ENCODE data around the gene LRRC4. TPM values are rescaled to one million over a fixed set of nuclear protein-coding genes. Genes with fewer than 3 reads are reported as not detected.
A peak's percentile ranks its signal among the peaks of the same experiment; 100 is the strongest.

LRRC4 gene
- total RNA-seq, 1 donor from 2014 or later = 0.32 TPM

DNA sequence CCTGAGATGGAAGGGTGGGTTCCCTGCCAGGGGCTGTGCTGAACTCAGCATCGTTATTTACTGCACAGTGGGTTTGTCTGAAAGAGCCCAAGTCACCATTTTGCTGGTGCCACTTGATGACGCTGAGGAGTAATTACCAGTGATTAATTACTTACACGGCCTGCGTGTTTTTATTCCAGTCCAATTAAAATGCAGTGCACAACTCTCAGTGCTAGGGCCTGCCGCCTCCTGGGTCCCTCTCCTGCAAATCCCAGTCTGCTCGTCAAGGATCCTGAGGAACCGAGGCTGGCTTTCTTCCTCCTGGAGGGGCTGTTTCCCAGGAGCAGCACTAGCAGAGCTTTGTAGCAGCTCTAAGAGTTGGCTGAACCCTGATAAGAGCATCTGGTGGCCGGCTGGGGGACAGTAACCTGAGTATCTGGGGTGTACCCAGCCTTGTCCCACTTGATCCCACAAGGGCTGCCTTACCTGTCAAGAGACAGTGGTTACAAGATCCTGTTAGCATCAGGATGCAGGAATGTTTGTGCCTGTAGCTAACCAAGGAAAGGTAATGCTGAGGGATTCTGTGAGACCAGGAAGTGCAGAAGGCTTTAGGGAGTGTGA, 45.1 kb upstream of the LRRC4 start:
- DNase-seq (ENCODE audit: low spot score) = no peak
- Mint-ChIP-seq H3K27ac (ENCODE audit: unreplicated experiment) (no peak overlapping the region), H3K36me3 (ENCODE audit: low read depth) (peaks cover 10% of the 10 kb centered on the region), H3K27me3 (ENCODE audit: low read depth) (no peaks in the 10 kb centered on the region), H3K4me3 (ENCODE audit: unreplicated experiment) (no peak overlapping the region), H3K4me1 (ENCODE audit: low read depth) (peaks cover 3% of the 10 kb centered on the region), H3K9me3 (ENCODE audit: low read depth) (no peaks in the 10 kb centered on the region)
- TF ChIP-seq, protein P1, sequence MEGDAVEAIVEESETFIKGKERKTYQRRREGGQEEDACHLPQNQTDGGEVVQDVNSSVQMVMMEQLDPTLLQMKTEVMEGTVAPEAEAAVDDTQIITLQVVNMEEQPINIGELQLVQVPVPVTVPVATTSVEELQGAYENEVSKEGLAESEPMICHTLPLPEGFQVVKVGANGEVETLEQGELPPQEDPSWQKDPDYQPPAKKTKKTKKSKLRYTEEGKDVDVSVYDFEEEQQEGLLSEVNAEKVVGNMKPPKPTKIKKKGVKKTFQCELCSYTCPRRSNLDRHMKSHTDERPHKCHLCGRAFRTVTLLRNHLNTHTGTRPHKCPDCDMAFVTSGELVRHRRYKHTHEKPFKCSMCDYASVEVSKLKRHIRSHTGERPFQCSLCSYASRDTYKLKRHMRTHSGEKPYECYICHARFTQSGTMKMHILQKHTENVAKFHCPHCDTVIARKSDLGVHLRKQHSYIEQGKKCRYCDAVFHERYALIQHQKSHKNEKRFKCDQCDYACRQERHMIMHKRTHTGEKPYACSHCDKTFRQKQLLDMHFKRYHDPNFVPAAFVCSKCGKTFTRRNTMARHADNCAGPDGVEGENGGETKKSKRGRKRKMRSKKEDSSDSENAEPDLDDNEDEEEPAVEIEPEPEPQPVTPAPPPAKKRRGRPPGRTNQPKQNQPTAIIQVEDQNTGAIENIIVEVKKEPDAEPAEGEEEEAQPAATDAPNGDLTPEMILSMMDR (IDR thresholded peaks at IDR 0.05) = no peak

DNA sequence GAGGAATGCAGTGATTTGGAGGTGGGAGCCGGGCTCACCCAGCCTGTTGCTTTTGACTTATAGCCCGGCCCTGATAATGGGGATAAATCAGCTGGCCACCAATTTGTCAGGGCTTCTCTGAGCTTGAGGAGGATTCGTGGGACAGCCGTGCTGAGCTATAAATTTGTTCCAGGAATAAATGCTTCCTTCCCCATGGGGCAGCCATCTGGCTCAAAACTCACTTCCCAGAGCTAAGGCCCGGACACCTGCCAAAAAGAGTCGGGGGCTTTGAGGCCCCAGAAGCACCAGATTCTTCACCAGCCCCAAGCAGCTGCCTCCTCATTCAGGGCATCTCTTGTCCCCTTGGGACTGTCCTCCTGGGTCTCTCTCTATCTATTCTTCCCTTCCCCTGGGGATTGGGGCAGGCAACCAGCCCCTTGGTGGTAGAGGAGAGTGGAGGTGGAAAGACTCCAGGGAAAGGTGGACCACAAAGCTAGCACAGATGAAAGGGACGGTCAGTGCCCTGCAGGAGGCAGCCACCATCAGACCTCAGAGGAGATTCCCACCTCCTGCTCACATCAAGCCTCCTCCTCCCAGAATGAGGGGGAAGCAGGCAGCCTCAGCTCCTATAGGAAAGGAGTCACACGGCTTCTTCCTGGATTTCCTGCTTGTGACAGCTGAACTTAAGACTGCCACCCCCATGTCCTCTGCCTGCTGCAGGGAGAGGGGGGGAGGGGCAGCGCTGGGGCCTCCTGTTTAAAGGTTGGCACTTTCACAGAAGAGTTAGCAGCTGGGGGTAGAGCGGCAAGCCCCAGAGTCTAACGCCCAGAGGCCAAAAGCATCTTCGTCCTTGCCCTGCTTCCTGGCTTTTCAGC, 44.2 kb upstream of the LRRC4 start:
- H3K4me1 Mint-ChIP-seq (ENCODE audit: low read depth) = peaks cover 3% of the 10 kb centered on the region
- no peaks in the 10 kb centered on the region for H3K27me3 Mint-ChIP-seq (ENCODE audit: low read depth)
- TF ChIP-seq, protein P1 (IDR thresholded peaks at IDR 0.05) = no peak
- H3K36me3 Mint-ChIP-seq (ENCODE audit: low read depth) = peaks cover 7% of the 10 kb centered on the region
- no peaks in the 10 kb centered on the region for H3K9me3 Mint-ChIP-seq (ENCODE audit: low read depth)
- H3K4me3 Mint-ChIP-seq (ENCODE audit: unreplicated experiment) = no peak overlapping the region
- H3K27ac Mint-ChIP-seq (ENCODE audit: unreplicated experiment) = peak overlapping the region; percentile 13
- DNase-seq (ENCODE audit: low spot score) = no peak

DNA sequence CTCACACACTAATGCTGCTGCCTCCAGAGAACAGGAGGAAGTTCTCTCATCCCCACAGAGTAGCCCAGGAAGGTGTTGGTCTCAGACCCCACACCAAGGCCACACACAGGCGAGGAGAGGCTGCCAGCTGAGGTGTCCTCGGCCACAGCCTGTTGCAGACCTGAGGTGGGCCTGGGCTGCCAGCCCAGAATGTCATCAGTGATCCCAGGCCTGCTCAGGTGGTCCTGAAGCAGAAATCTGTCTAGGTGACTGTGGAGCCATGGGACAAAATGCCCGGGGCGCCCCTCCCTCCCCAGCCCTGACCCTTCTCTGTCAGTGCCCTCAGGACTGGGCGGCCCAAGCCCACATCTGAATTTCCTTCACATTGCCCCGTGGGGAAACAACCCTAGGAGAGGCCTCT, 43.5 kb upstream of the LRRC4 start:
- TF ChIP-seq, protein P1 (IDR thresholded peaks at IDR 0.05) = no peak
- Mint-ChIP-seq H3K27me3 (ENCODE audit: low read depth) (no peaks in the 10 kb centered on the region), H3K27ac (ENCODE audit: unreplicated experiment) (peak overlapping the region; percentile 13), H3K9me3 (ENCODE audit: low read depth) (no peaks in the 10 kb centered on the region), H3K4me3 (ENCODE audit: unreplicated experiment) (no peak overlapping the region), H3K4me1 (ENCODE audit: low read depth) (peaks cover 3% of the 10 kb centered on the region), H3K36me3 (ENCODE audit: low read depth) (peaks cover 6% of the 10 kb centered on the region)
- no peak for DNase-seq (ENCODE audit: low spot score)

DNA sequence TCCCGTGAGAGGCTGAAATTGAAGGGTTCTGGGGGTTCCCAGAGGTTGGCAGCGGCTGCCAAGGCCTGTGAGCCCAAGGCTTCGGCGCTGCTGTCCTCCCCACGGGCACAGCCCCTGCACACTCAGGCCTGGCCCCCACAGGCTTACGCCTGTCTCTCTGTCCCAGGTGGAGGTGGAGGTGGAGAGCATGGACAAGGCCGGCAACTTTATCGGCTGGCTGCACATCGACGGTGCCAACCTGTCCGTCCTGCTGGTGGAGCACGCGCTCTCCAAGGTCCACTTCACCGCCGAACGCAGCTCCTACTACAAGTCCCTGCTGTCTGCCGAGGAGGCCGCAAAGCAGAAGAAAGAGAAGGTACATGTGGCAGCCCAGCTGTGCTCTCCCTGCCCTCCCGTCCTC, 43.1 kb upstream of the LRRC4 start:
- DNase-seq (ENCODE audit: low spot score) = no peak
- Mint-ChIP-seq H3K4me1 (ENCODE audit: low read depth) (peaks cover 3% of the 10 kb centered on the region), H3K27me3 (ENCODE audit: low read depth) (no peaks in the 10 kb centered on the region), H3K4me3 (ENCODE audit: unreplicated experiment) (no peak overlapping the region), H3K27ac (ENCODE audit: unreplicated experiment) (no peak overlapping the region), H3K9me3 (ENCODE audit: low read depth) (no peaks in the 10 kb centered on the region), H3K36me3 (ENCODE audit: low read depth) (peaks cover 4% of the 10 kb centered on the region)
- TF ChIP-seq, protein P1 (IDR thresholded peaks at IDR 0.05) = no peak

DNA sequence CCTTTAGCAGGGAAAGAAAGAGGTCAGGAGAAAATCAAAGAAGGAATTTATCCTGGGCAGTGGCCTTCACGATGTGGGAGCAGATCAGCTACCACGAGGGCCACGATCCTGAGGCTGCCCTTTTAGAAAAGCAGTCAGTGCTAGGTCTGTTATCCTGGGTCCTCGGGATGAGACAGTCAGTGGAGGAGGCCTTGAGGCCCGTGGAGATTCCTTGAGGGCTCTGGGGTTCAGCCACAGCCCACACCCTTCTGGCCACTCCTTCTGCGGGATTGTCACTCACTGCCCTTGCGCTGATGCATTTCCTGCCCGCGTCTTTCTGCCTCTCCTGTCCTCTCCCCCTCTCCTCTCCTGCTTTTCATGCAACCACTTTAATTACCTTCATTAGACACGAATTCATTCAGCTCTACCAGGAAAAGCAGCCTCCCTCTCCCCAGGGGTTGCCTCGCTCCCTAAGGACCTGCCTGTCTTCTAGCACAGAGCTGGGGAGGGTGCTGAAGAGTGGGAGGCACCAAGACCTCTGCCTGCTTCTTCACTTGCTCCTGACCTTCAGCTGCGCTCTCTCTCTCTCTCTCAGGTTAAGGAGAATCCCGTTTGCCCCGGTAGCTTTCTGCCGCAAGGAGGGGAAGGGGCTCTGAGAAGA, 42.6 kb upstream of the LRRC4 start:
- H3K4me3 Mint-ChIP-seq (ENCODE audit: unreplicated experiment) = no peak overlapping the region
- H3K27ac Mint-ChIP-seq (ENCODE audit: unreplicated experiment) = no peak overlapping the region
- peaks cover 3% of the 10 kb centered on the region for H3K4me1 Mint-ChIP-seq (ENCODE audit: low read depth)
- H3K9me3 Mint-ChIP-seq (ENCODE audit: low read depth) = no peaks in the 10 kb centered on the region
- H3K36me3 Mint-ChIP-seq (ENCODE audit: low read depth) = peaks cover 4% of the 10 kb centered on the region
- TF ChIP-seq, protein P1 (IDR thresholded peaks at IDR 0.05) = no peak
- no peak for DNase-seq (ENCODE audit: low spot score)
- no peaks in the 10 kb centered on the region for H3K27me3 Mint-ChIP-seq (ENCODE audit: low read depth)
